MCF 10A (cell line): ENCODE data around the gene ELMO1. TPM values are rescaled to one million over a fixed set of nuclear protein-coding genes. Genes with fewer than 3 reads are reported as not detected.

Experiments used
- BruUV-seq: library from RNA; stranded (reverse); fragments of 400-500 nt; replicated peaks from 2 replicates; lab custom pipeline; 2021; lab: Mats Ljungman, UMichigan
- CTCF ChIA-PET: fragments of 300-600 bp; sonication (Branson Sonifier 250); formaldehyde crosslinking; extraction: SDS; loops from one replicate; lab custom pipeline; 2021; ENCODE audit warnings: antibody characterized with exemption, inconsistent platforms; lab: Yijun Ruan, JAX
- POLR2A ChIA-PET: fragments of 300-600, 350-650 bp; sonication (Branson Sonifier 250); formaldehyde crosslinking; extraction: SDS; loops from one replicate; lab custom pipeline; 2020; ENCODE audit warnings: antibody characterized with exemption, inconsistent platforms; lab: Yijun Ruan, JAX
- DNase-seq: peaks from one replicate; pipeline ENCODE4 v3.0.0-alpha.2; 2018; ENCODE audit not compliant: unreplicated experiment
- H3K27ac Mint-ChIP-seq: one replicate; pipeline ENCODE4 v1.8.0; 2022; ENCODE audit warnings: mild to moderate bottlenecking, low read depth, mixed read lengths; ENCODE audit not compliant: unreplicated experiment
- H3K27me3 Mint-ChIP-seq: one replicate; pipeline ENCODE4 v1.8.0; 2022; ENCODE audit warnings: mixed read lengths; ENCODE audit not compliant: insufficient read depth, unreplicated experiment
- H3K36me3 Mint-ChIP-seq: one replicate; pipeline ENCODE4 v1.8.0; 2022; ENCODE audit warnings: mild to moderate bottlenecking, moderate library complexity, mixed read lengths; ENCODE audit not compliant: insufficient read depth, unreplicated experiment
- H3K4me1 Mint-ChIP-seq: one replicate; pipeline ENCODE4 v1.8.0; 2022; ENCODE audit warnings: mixed read lengths; ENCODE audit not compliant: insufficient read depth, unreplicated experiment
- H3K4me3 Mint-ChIP-seq: one replicate; pipeline ENCODE4 v1.8.0; 2022; ENCODE audit warnings: mild to moderate bottlenecking, moderate library complexity, mixed read lengths; ENCODE audit not compliant: unreplicated experiment
- H3K9me3 Mint-ChIP-seq: one replicate; pipeline ENCODE4 v1.8.0; 2022; ENCODE audit warnings: mixed read lengths; ENCODE audit not compliant: unreplicated experiment
- CTCF ChIP-seq: fragments of 200-600 bp; IDR thresholded peaks from one replicate; pipeline ENCODE4 v1.8.0; 2022; ENCODE audit warnings: antibody characterized with exemption, mild to moderate bottlenecking; ENCODE audit not compliant: unreplicated experiment
- intact Hi-C: fragments of 100-400 bp; cut with micrococcal nuclease; formaldehyde crosslinking; loops from 2 replicates; pipeline ENCODE4 v1.14.1; 2022
- total RNA-seq: library from RNA; stranded (reverse); gene quantifications from 2 replicates; pipeline ENCODE4 v1.2.3, GENCODE V29; 2022

Gene ELMO1
- total RNA-seq, 1 experiment from 2014 or later, result 0.30 TPM

- DNase-seq, result peak; percentile 86
These were observed 593.3 kb downstream of the ELMO1 start for GRCh38 chr7:36855330-36855729.

GRCh38 chr7:36854652-36855051 lies 594.0 kb downstream of the ELMO1 start:
- CTCF ChIA-PET, result interaction anchor here (0.6 to 0.7 kb wide), 2 partner anchors 106 to 183 kb away, joined by 3 read pairs; no protein-coding TSS in a partner anchor
- BruUV-seq, result no TSS peak
- no peak for TF ChIP-seq CTCF
- POLR2A ChIA-PET, result no interaction called here
- DNase-seq, result peak; percentile 26
- Mint-ChIP-seq H3K9me3 (peaks cover 7% of the 10 kb centered on the region), H3K4me3 (no peak overlapping the region), H3K36me3 (no peaks in the 10 kb centered on the region), H3K27me3 (no peaks in the 10 kb centered on the region), H3K27ac (no peak overlapping the region), H3K4me1 (peaks cover 10% of the 10 kb centered on the region)
- intact Hi-C loops, result no loop called here

More at GRCh38 chr7:36855330-36855729, 593.3 kb downstream of the ELMO1 start:
- H3K9me3 Mint-ChIP-seq, result peaks cover 7% of the 10 kb centered on the region
- H3K36me3 Mint-ChIP-seq, result no peaks in the 10 kb centered on the region
- intact Hi-C loops, result no loop called here
- H3K4me3 Mint-ChIP-seq, result no peak overlapping the region
- POLR2A ChIA-PET, result interaction anchor here (0.8 to 1.2 kb wide), 2 partner anchors 26 to 43 kb away, joined by 3 read pairs; no protein-coding TSS in a partner anchor
- no peak overlapping the region for H3K27ac Mint-ChIP-seq
- CTCF ChIA-PET, result interaction anchor here (0.6 to 0.7 kb wide), 4 partner anchors 21 to 834 kb away, joined by 3 to 4 read pairs (median 3); no protein-coding TSS in a partner anchor
- TF ChIP-seq CTCF, result no peak
- no peaks in the 10 kb centered on the region for H3K27me3 Mint-ChIP-seq
- peaks cover 10% of the 10 kb centered on the region for H3K4me1 Mint-ChIP-seq
- BruUV-seq, result no TSS peak

GRCh38 chr7:36852931-36853330 lies 595.7 kb downstream of the ELMO1 start:
- ChIA-PET POLR2A (no interaction called here), CTCF (interaction anchor here (1.1 kb wide), 1 partner anchor 13 kb away, joined by 3 read pairs; no protein-coding TSS in a partner anchor)
- Mint-ChIP-seq H3K4me1 (peaks cover 10% of the 10 kb centered on the region), H3K9me3 (peaks cover 11% of the 10 kb centered on the region), H3K36me3 (no peaks in the 10 kb centered on the region), H3K27me3 (no peaks in the 10 kb centered on the region), H3K27ac (no peak overlapping the region), H3K4me3 (no peak overlapping the region)
- DNase-seq, result no peak
- no peak for TF ChIP-seq CTCF
- intact Hi-C loops, result no loop called here
- no TSS peak for BruUV-seq

- POLR2A ChIA-PET, result no interaction called here
- H3K36me3 Mint-ChIP-seq, result no peaks in the 10 kb centered on the region
- no peak for DNase-seq
- no peak for TF ChIP-seq CTCF
- intact Hi-C loops, result no loop called here
- H3K4me3 Mint-ChIP-seq, result no peak overlapping the region
- peaks cover 10% of the 10 kb centered on the region for H3K4me1 Mint-ChIP-seq
- no peaks in the 10 kb centered on the region for H3K27me3 Mint-ChIP-seq
- CTCF ChIA-PET, result interaction anchor here (0.6 to 0.9 kb wide), 3 partner anchors 23 to 155 kb away, joined by 3 to 5 read pairs (median 4); no protein-coding TSS in a partner anchor
- no TSS peak for BruUV-seq
- H3K9me3 Mint-ChIP-seq, result peaks cover 15% of the 10 kb centered on the region
- H3K27ac Mint-ChIP-seq, result no peak overlapping the region
These were observed 596.6 kb downstream of the ELMO1 start for GRCh38 chr7:36852017-36852416.
